Measurements from ENCODE around the gene PLSCR3.

GRCh38 chr17:7439462-7440112 is 45.3 kb upstream of the PLSCR3 start, which contains the start of gene FGF11:
- TF ChIP-seq, protein P1, sequence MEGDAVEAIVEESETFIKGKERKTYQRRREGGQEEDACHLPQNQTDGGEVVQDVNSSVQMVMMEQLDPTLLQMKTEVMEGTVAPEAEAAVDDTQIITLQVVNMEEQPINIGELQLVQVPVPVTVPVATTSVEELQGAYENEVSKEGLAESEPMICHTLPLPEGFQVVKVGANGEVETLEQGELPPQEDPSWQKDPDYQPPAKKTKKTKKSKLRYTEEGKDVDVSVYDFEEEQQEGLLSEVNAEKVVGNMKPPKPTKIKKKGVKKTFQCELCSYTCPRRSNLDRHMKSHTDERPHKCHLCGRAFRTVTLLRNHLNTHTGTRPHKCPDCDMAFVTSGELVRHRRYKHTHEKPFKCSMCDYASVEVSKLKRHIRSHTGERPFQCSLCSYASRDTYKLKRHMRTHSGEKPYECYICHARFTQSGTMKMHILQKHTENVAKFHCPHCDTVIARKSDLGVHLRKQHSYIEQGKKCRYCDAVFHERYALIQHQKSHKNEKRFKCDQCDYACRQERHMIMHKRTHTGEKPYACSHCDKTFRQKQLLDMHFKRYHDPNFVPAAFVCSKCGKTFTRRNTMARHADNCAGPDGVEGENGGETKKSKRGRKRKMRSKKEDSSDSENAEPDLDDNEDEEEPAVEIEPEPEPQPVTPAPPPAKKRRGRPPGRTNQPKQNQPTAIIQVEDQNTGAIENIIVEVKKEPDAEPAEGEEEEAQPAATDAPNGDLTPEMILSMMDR (conservative IDR thresholded peaks at IDR 0.05 in 1 of 2, IDR thresholded peaks at IDR 0.05 in 1 of 2; ENCODE audit: low read depth in 1 of 2, low read length in 2 of 2) = no peak
- peak; percentile 65 for TF ChIP-seq EZH2 (IDR thresholded peaks at IDR 0.05; ENCODE audit: low read length, missing control alignments)
